ENCODE data around the gene PRRG4.

GRCh38 chr11:32839308-32839707, 9.6 kb downstream of the PRRG4 start:
- TF ChIP-seq EZH2phosphoT487 (IDR thresholded peaks at IDR 0.05; ENCODE audit: insufficient read depth, low read depth) (no peak), EZH2 (IDR thresholded peaks at IDR 0.05; ENCODE audit: insufficient read depth, poor library complexity, severe bottlenecking) (no peak)

All from GM23248 (cell line).